Measurements from ENCODE around the gene TMEM185B.

The TMEM185B gene

DNA sequence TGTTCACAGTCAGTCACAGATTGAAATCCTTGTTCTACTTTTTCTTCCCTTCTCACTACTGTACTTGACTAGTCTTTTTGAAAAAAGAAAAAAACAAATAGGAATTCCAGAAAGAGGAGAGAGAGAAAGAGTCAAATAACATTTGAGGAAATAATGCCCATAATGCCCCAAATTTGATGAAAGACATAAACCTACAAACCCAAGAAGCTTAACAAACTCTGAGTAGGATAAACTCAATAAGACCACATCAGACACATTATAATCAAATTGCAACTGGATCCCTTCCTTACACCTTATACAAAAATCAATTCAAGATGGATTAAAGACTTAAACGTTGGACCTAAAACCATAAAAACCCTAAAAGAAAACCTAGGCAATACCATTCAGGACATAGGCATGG is 30.9 kb downstream of the TMEM185B start:
- H3K79me2 ChIP-seq (ENCODE audit: control insufficient read depth, low read length) = no peaks in the 10 kb centered on the region

DNA sequence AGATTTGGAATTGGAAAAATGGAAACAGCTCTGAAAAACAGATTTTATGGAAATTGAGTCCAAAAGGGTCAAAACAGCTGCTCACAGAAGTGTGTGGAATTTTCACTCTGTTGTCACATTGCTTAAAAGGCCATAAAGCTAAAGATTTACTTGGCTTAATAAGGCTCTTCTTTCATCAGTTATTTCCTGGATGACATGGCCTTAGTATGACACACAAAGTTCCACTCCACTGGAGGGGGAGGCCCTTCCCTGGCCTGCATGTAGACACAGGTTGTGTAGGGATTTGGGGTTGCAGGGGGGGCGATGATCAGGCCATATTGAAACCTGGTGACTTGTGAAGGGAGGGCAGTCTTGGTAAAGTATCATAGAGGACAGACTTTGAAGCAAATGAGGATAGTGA is 34.0 kb downstream of the TMEM185B start:
- Histone ChIP-seq H3K9me3 (ENCODE audit: control insufficient read depth, insufficient read depth, low read length) (no peaks in the 10 kb centered on the region; the same call in 1 of the 2 replicates), H4K20me1 (ENCODE audit: control insufficient read depth, insufficient read depth, low read depth, low read length) (no peaks in the 10 kb centered on the region), H3K36me3 (ENCODE audit: control insufficient read depth, low read length) (no peaks in the 10 kb centered on the region), H3K4me1 (ENCODE audit: control insufficient read depth, low read length) (no peaks in the 10 kb centered on the region), H3K79me2 (ENCODE audit: control insufficient read depth, low read length) (no peaks in the 10 kb centered on the region), H3F3A (ENCODE audit: control insufficient read depth, insufficient read depth) (no peaks in the 10 kb centered on the region), H3K9me2 (replicated peaks; ENCODE audit: control insufficient read depth, low read length) (no peaks in the 10 kb centered on the region), H3K27ac (ENCODE audit: low read depth, low read length) (no peak overlapping the region), H3K4me3 (ENCODE audit: low read length) (no peak overlapping the region), H3K27me3 (ENCODE audit: control insufficient read depth, low read length) (peaks cover 2% of the 10 kb centered on the region; the same call in 1 of the 2 replicates), H3K4me2 (ENCODE audit: low read length) (no peak overlapping the region)
- TF ChIP-seq, protein P1, sequence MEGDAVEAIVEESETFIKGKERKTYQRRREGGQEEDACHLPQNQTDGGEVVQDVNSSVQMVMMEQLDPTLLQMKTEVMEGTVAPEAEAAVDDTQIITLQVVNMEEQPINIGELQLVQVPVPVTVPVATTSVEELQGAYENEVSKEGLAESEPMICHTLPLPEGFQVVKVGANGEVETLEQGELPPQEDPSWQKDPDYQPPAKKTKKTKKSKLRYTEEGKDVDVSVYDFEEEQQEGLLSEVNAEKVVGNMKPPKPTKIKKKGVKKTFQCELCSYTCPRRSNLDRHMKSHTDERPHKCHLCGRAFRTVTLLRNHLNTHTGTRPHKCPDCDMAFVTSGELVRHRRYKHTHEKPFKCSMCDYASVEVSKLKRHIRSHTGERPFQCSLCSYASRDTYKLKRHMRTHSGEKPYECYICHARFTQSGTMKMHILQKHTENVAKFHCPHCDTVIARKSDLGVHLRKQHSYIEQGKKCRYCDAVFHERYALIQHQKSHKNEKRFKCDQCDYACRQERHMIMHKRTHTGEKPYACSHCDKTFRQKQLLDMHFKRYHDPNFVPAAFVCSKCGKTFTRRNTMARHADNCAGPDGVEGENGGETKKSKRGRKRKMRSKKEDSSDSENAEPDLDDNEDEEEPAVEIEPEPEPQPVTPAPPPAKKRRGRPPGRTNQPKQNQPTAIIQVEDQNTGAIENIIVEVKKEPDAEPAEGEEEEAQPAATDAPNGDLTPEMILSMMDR (IDR thresholded peaks at IDR 0.05; ENCODE audit: low read depth, low read length, poor library complexity, severe bottlenecking) = no peak
- TF ChIP-seq EZH2phosphoT487 (IDR thresholded peaks at IDR 0.05; ENCODE audit: borderline replicate concordance, low read length) = no peak

More for the DNA sequence above, 30.9 kb downstream of the TMEM185B start:
- H3K9me3 ChIP-seq (ENCODE audit: control insufficient read depth, insufficient read depth, low read length) = no peaks in the 10 kb centered on the region; the same call in 1 of the 2 replicates
- H4K20me1 ChIP-seq (ENCODE audit: control insufficient read depth, insufficient read depth, low read depth, low read length) = no peaks in the 10 kb centered on the region
- H3K4me2 ChIP-seq (ENCODE audit: low read length) = no peak overlapping the region
- no peaks in the 10 kb centered on the region for H3K36me3 ChIP-seq (ENCODE audit: control insufficient read depth, low read length)
- no peaks in the 10 kb centered on the region for H3K4me1 ChIP-seq (ENCODE audit: control insufficient read depth, low read length)
- H3K27me3 ChIP-seq (ENCODE audit: control insufficient read depth, low read length) = peaks cover 2% of the 10 kb centered on the region; the same call in 1 of the 2 replicates
- no peak overlapping the region for H3K4me3 ChIP-seq (ENCODE audit: low read length)
- no peak overlapping the region for H3K27ac ChIP-seq (ENCODE audit: low read depth, low read length)
- TF ChIP-seq EZH2phosphoT487 (IDR thresholded peaks at IDR 0.05; ENCODE audit: borderline replicate concordance, low read length) = no peak
- TF ChIP-seq, protein P1 (IDR thresholded peaks at IDR 0.05; ENCODE audit: low read depth, low read length, poor library complexity, severe bottlenecking) = no peak
- H3F3A ChIP-seq (ENCODE audit: control insufficient read depth, insufficient read depth) = no peaks in the 10 kb centered on the region
- no peaks in the 10 kb centered on the region for H3K9me2 ChIP-seq (replicated peaks; ENCODE audit: control insufficient read depth, low read length)

DNA sequence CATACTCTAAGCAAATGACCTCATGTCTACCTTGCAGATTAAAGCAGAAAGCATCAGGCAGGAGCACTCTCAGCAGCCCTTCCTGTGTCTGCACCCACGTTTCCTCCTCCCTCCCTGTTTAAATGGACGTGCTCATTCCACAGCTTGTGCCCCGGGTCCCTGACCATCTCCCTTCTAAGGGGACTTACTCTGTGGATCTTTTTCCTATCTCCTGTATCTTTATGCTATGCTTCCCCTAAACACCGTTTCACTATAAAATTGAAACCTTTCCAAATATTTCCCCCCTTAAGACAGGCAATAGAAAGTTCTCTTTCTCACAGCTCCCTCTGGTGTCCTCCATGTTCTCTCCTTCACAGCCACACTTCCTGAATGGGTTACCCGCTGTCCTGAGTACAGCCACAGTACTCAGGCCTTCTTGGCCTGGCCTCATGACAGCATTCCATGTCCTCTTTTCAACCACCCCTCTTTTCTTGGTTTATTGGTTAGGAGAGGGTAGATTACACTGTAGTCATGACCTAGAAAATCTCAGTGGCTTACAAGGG is 41.1 kb downstream of the TMEM185B start:
- peak overlapping the region; percentile 54 for H3K4me2 ChIP-seq (ENCODE audit: low read length)
- TF ChIP-seq, protein P1 (IDR thresholded peaks at IDR 0.05; ENCODE audit: low read depth, low read length, poor library complexity, severe bottlenecking) = peak; percentile 41
- TF ChIP-seq EZH2phosphoT487 (IDR thresholded peaks at IDR 0.05; ENCODE audit: borderline replicate concordance, low read length) = no peak

More for the DNA sequence above, 41.1 kb downstream of the TMEM185B start:
- 0 out of 2 replicates have a peak overlapping the region, but pooled peaks have one; percentile 22 for H3K27ac ChIP-seq (ENCODE audit: low read depth, low read length)
- H3K9me2 ChIP-seq (replicated peaks; ENCODE audit: control insufficient read depth, low read length) = no peaks in the 10 kb centered on the region
- peaks cover 54% of the 10 kb centered on the region for H3K4me1 ChIP-seq (ENCODE audit: control insufficient read depth, low read length)
- H4K20me1 ChIP-seq (ENCODE audit: control insufficient read depth, insufficient read depth, low read depth, low read length) = no peaks in the 10 kb centered on the region
- no peaks in the 10 kb centered on the region; the same call in 1 of the 2 replicates for H3K36me3 ChIP-seq (ENCODE audit: control insufficient read depth, low read length)
- H3K27me3 ChIP-seq (ENCODE audit: control insufficient read depth, low read length) = no peaks in the 10 kb centered on the region
- peaks cover 16% of the 10 kb centered on the region for H3K79me2 ChIP-seq (ENCODE audit: control insufficient read depth, low read length)
- H3K9me3 ChIP-seq (ENCODE audit: control insufficient read depth, insufficient read depth, low read length) = no peaks in the 10 kb centered on the region
- H3K4me3 ChIP-seq (ENCODE audit: low read length) = peak overlapping the region; percentile 37
- peaks cover 8% of the 10 kb centered on the region; the same call in 1 of the 2 replicates for H3F3A ChIP-seq (ENCODE audit: control insufficient read depth, insufficient read depth)

Data from DOHH2 (cell line).